HepG2 (cell line): ENCODE measurements around the gene SSPN. TPM values are rescaled to one million over a fixed set of nuclear protein-coding genes. Genes with fewer than 3 reads are reported as not detected.
A peak's percentile ranks its signal among the peaks of the same experiment; 100 is the strongest.

ENCODE experiments used
- CBX5 ChIP-seq: sonication (generic); formaldehyde crosslinking; IDR thresholded peaks from 2 replicates; pipeline ENCODE4 v1.4.0; 2020; ENCODE audit warnings: missing genetic modification reagents, borderline replicate concordance
- GRHL1 ChIP-seq: sonication (generic); formaldehyde crosslinking; conservative IDR thresholded peaks from 2 replicates; pipeline ENCODE4 v1.8.0; 2022; ENCODE audit warnings: missing genetic modification reagents
- GZF1 ChIP-seq: sonication (generic); formaldehyde crosslinking; IDR thresholded peaks from 2 replicates; pipeline ENCODE4 v1.5.1; 2020; ENCODE audit warnings: mild to moderate bottlenecking, missing genetic modification reagents
- MIER2 ChIP-seq: IDR thresholded peaks from 2 replicates; pipeline ENCODE4 v1.6.1; 2016; ENCODE audit warnings: missing biosample characterization, missing genetic modification reagents
- NCOA2 ChIP-seq: sonication (generic); formaldehyde crosslinking; IDR thresholded peaks from 2 replicates; pipeline ENCODE4 v1.8.0; 2022; ENCODE audit warnings: inconsistent platforms
- polyA plus RNA-seq, 8 experiments: library from polyadenylated mRNA; depleted of rRNA in 3 of 8; stranded (reverse) in 7 of 8; unstranded in 1 of 8; fragments of >200 nt; fragmentation: Illumina TruSeq in 4 of 8; extraction: Trizol in 4 of 8; gene quantifications; 2 replicates each; pipeline versions ENCODE4 v1.2.1 to v1.2.3, GENCODE V29; 2011 to 2016; ENCODE audit warnings: low read depth in 4 of 8, missing spikeins in 1 of 8, mixed read lengths in 1 of 8; ENCODE audit not compliant: insufficient read depth in 1 of 8
- total RNA-seq, 5 experiments: library from RNA; depleted of rRNA; stranded (reverse); fragments of >200 nt; fragmentation: Illumina TruSeq; extraction: Trizol; gene quantifications; 2 replicates each; pipeline ENCODE4 v1.2.3, GENCODE V29; 2016; ENCODE audit warnings: low read depth in 1 of 5
- TF ChIP-seq, protein P1 (sequence below): sonication (generic); formaldehyde crosslinking; IDR thresholded peaks from 2 replicates; pipeline ENCODE4 v1.4.0; 2020; ENCODE audit warnings: missing genetic modification reagents

Gene SSPN
- total and polyA plus RNA-seq, 2 of the 13 experiments (the other 11 are each of a cell fraction or from before 2014, with no cell fraction given): not detected

DNA sequence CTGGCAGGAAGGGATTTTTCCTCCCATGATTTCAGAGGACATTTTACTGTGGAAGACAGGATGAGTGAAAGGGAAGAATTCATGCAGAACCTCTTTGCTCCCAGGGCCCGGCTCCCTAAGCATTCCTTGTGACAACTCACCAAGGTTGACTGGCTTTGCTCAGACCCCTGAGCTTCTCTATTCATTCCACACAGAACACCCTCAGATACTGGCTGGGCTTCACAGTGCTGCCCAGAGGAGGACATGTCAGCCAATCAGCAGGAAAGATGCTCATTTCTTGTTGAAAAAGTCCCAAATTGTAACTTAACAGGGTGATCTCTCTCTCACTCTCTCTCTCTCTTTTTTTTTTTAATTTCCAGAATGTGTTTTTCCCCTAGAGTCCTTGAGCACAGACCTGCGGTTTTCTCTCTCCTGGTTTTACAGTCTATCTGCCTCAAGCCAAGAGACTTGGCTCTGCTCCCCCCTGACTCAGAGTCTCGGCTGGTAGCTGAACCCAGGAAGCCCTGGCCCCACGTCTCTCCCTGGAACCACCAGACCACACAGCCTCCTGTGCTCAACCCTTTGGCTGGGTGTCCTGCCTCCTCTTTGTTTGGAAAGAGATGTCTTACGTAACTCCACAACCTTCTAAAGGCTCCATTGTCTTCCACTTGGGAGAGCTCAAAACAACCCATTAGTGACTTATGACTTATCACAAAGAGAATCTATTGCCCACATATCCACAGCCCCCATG lies 43.9 kb downstream of the SSPN start (continued):
- TF ChIP-seq, protein P1, sequence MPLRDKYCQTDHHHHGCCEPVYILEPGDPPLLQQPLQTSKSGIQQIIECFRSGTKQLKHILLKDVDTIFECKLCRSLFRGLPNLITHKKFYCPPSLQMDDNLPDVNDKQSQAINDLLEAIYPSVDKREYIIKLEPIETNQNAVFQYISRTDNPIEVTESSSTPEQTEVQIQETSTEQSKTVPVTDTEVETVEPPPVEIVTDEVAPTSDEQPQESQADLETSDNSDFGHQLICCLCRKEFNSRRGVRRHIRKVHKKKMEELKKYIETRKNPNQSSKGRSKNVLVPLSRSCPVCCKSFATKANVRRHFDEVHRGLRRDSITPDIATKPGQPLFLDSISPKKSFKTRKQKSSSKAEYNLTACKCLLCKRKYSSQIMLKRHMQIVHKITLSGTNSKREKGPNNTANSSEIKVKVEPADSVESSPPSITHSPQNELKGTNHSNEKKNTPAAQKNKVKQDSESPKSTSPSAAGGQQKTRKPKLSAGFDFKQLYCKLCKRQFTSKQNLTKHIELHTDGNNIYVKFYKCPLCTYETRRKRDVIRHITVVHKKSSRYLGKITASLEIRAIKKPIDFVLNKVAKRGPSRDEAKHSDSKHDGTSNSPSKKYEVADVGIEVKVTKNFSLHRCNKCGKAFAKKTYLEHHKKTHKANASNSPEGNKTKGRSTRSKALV (CRISPR knock-in tag): no peak
- TF ChIP-seq MIER2 (CRISPR knock-in tag) (peak; percentile 47; the same call in 1 of the 2 replicates), GRHL1 (CRISPR knock-in tag) (no peak), GZF1 (CRISPR knock-in tag) (no peak), NCOA2 (peak; percentile 37; the same call in 1 of the 2 replicates), CBX5 (CRISPR knock-in tag) (peak; percentile 45; the same call in 1 of the 2 replicates)
